Natural killer cell (primary cell): Measurements from ENCODE around the gene MYNN. TPM values are rescaled to one million over a fixed set of nuclear protein-coding genes. Genes with fewer than 3 reads are reported as not detected.

Source experiments
- ATAC-seq, 3 donors: fragments of 150-1000 bp in 2 of 3; fragments of 200-7000 bp in 1 of 3; cut with Tn5 transposase; 1 replicate in 1 of 3; 2 replicates in 2 of 3; pipeline ENCODE4 v1.10.0; 2021; ENCODE audit warnings: mild to moderate bottlenecking in 2 of 3, moderate library complexity in 2 of 3
- DNase-seq, 2 donors: peaks; one replicate each; pipeline versions ENCODE4 v3.0.0 to v3.0.0-alpha.2; 2013 to 2021; ENCODE audit warnings: mixed read lengths in 1 of 2
- H3K27ac ChIP-seq: one replicate; pipeline ENCODE4 v1.5.1; 2013; ENCODE audit warnings: mild to moderate bottlenecking, low read length
- H3K27me3 ChIP-seq: one replicate; pipeline ENCODE4 v1.6.1; 2013; ENCODE audit warnings: low read length; ENCODE audit not compliant: control insufficient read depth, insufficient read depth
- H3K36me3 ChIP-seq: one replicate; pipeline ENCODE4 v1.6.1; 2013; ENCODE audit warnings: low read length; ENCODE audit not compliant: control insufficient read depth, insufficient read depth
- H3K4me1 ChIP-seq: one replicate; pipeline ENCODE4 v1.6.1; 2013; ENCODE audit warnings: low read length; ENCODE audit not compliant: control insufficient read depth, insufficient read depth
- H3K4me3 ChIP-seq: one replicate; pipeline ENCODE4 v1.5.1; 2013; ENCODE audit warnings: low read length
- H3K9me3 ChIP-seq: one replicate; pipeline ENCODE4 v1.6.1; 2013; ENCODE audit warnings: low read length; ENCODE audit not compliant: control insufficient read depth, insufficient read depth
- H3K27ac Mint-ChIP-seq, 2 donors: one replicate each; pipeline ENCODE4 v1.8.0; 2022; ENCODE audit warnings: mild to moderate bottlenecking in 2 of 2, mixed read lengths in 2 of 2, moderate library complexity in 1 of 2
- H3K27me3 Mint-ChIP-seq, 2 donors: one replicate each; pipeline ENCODE4 v1.8.0; 2022; ENCODE audit warnings: low read depth in 2 of 2, mixed read lengths in 2 of 2
- H3K36me3 Mint-ChIP-seq: one replicate; pipeline ENCODE4 v1.8.0; 2022; ENCODE audit warnings: mixed read lengths
- H3K4me1 Mint-ChIP-seq, 2 donors: one replicate each; pipeline ENCODE4 v1.8.0; 2022; ENCODE audit warnings: mixed read lengths in 2 of 2
- H3K4me3 Mint-ChIP-seq: one replicate; pipeline ENCODE4 v1.8.0; 2022; ENCODE audit warnings: mild to moderate bottlenecking, moderate library complexity, mixed read lengths
- H3K9me3 Mint-ChIP-seq, 2 donors: one replicate each; pipeline ENCODE4 v1.8.0; 2022; ENCODE audit warnings: mixed read lengths in 2 of 2
- WGBS: methylation state at CpG from one replicate; pipeline ENCODE4 v1.1.7; 2013; ENCODE audit warnings: missing lambda C conversion rate; ENCODE audit not compliant: insufficient coverage; 5-methylcytosine and 5-hydroxymethylcytosine counted together
- intact Hi-C: fragments of 100-400 bp; cut with micrococcal nuclease; formaldehyde crosslinking; loops from one replicate; pipeline ENCODE4 v1.14.2; 2022
- total RNA-seq, 4 donors: library from RNA; stranded (reverse); fragments of 120-200 nt in 1 of 4; gene quantifications; one replicate each; pipeline versions ENCODE4 v1.2.3 to v1.2.4, GENCODE V29; 2013 to 2022
- TF ChIP-seq, protein P1 (sequence below): fragments of 200-600 bp; IDR thresholded peaks from one replicate; pipeline ENCODE4 v1.8.0; 2022; ENCODE audit warnings: antibody characterized with exemption

MYNN gene
- total RNA-seq, 3 donors from 2014 or later (not counting 1 experiment from before 2014, with no cell fraction given): 19.5 to 29.9 (median 29.2) TPM

DNA sequence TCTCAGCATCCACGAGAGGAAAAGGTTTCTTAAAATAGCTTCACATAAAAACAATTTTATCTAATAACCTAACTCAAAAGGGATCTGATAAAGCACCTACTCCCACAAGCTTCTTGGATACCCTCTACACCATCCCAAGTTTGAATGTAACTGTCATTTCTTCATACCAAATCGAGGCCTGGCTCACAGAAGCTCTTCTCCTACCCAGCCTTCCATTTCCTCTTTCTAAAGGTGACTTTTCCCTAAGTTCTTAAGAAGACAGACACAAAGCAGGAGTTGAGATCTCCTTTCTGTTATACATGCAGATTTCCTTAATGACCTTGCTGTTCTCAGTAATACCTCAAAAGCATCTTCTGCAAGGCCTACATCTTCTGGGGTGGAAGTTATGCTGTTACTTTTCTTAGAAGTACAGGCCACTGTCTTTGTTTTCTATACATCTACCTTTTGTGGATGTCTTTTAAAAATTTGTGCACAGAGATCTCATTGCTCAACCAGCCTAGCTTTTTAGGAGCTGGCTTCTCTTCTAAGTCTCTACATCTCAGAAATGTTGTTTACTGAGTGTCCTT, 36.1 kb downstream of the MYNN start:
- DNase-seq (no peak), ATAC-seq (no peak)
- no peaks in the 10 kb centered on the region for H3K36me3 Mint-ChIP-seq
- no peaks in the 10 kb centered on the region for H3K9me3 Mint-ChIP-seq
- peaks cover 26% of the 10 kb centered on the region for H3K4me1 ChIP-seq
- TF ChIP-seq, protein P1, sequence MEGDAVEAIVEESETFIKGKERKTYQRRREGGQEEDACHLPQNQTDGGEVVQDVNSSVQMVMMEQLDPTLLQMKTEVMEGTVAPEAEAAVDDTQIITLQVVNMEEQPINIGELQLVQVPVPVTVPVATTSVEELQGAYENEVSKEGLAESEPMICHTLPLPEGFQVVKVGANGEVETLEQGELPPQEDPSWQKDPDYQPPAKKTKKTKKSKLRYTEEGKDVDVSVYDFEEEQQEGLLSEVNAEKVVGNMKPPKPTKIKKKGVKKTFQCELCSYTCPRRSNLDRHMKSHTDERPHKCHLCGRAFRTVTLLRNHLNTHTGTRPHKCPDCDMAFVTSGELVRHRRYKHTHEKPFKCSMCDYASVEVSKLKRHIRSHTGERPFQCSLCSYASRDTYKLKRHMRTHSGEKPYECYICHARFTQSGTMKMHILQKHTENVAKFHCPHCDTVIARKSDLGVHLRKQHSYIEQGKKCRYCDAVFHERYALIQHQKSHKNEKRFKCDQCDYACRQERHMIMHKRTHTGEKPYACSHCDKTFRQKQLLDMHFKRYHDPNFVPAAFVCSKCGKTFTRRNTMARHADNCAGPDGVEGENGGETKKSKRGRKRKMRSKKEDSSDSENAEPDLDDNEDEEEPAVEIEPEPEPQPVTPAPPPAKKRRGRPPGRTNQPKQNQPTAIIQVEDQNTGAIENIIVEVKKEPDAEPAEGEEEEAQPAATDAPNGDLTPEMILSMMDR: no peak
- H3K36me3 ChIP-seq: no peaks in the 10 kb centered on the region
- H3K27me3 ChIP-seq: no peaks in the 10 kb centered on the region
- no peak overlapping the region for H3K4me3 ChIP-seq
- no peaks in the 10 kb centered on the region for H3K9me3 ChIP-seq
- intact Hi-C loops: no loop called here
- no peak overlapping the region for H3K27ac Mint-ChIP-seq
- no peak overlapping the region for H3K27ac ChIP-seq
- WGBS: 59% methylated on average over 2 of the region's 2 CpGs
- peaks cover 0 to 4% of the 10 kb centered on the region in 2 donors for H3K27me3 Mint-ChIP-seq
- no peak overlapping the region for H3K4me3 Mint-ChIP-seq
- H3K4me1 Mint-ChIP-seq: peaks cover 21 to 28% of the 10 kb centered on the region in 2 donors

DNA sequence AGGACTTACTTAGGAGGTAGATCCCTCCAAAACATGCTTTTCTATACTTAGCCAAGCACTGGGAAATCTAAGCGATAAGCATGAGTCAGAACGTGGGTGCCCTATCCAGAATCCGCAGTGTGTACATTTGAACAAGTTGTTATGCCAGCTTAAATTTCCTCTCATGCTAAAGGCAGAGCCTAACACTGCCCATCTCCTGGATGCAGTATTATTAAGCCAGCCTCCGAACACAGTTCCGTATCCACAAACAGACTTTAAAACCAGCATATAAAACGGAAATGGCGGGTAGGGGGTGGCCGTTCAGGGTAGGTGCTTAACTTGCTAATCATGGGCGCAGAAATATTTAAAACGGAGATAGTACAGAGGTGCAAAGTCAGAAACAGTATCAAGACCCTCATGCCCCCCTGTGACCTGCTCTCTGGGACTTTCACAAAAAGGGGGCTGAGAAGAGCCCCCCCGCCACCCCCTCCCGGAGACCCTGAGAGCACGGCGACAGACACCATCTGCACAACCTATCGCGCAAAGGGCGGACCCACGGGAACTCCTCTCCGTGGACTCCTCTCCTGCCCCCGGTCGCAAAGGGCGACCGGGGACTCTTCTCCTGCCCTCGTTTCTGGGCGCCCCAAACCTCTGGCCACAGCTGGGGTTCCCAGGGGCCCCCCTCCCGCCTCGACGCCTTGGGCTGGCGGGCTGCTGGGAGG, 38.6 kb downstream of the MYNN start:
- Histone ChIP-seq H3K9me3 (no peaks in the 10 kb centered on the region), H3K27me3 (no peaks in the 10 kb centered on the region), H3K4me3 (peak overlapping the region; percentile 44), H3K27ac (peak overlapping the region; percentile 30), H3K36me3 (no peaks in the 10 kb centered on the region), H3K4me1 (peaks cover 27% of the 10 kb centered on the region)
- Mint-ChIP-seq H3K4me3 (peak overlapping the region; percentile 97), H3K9me3 (peaks cover 0 to 3% of the 10 kb centered on the region in 2 donors), H3K4me1 (peaks cover 23 to 30% of the 10 kb centered on the region in 2 donors), H3K36me3 (peaks cover 13% of the 10 kb centered on the region), H3K27me3 (peaks cover 9 to 12% of the 10 kb centered on the region in 2 donors), H3K27ac (peak overlapping the region; percentile 17 to 80)
- TF ChIP-seq, protein P1: no peak
- WGBS: 4% methylated on average over 28 of the region's 29 CpGs
- peak in 1 of 3 donors; percentile 20 for ATAC-seq
- peak in 1 of 2 donors; percentile 42 for DNase-seq
- intact Hi-C loops: loop anchor here (5.0 kb wide), 1 partner anchor 39 kb away; the partner anchor contains the start of gene MYNN

DNA sequence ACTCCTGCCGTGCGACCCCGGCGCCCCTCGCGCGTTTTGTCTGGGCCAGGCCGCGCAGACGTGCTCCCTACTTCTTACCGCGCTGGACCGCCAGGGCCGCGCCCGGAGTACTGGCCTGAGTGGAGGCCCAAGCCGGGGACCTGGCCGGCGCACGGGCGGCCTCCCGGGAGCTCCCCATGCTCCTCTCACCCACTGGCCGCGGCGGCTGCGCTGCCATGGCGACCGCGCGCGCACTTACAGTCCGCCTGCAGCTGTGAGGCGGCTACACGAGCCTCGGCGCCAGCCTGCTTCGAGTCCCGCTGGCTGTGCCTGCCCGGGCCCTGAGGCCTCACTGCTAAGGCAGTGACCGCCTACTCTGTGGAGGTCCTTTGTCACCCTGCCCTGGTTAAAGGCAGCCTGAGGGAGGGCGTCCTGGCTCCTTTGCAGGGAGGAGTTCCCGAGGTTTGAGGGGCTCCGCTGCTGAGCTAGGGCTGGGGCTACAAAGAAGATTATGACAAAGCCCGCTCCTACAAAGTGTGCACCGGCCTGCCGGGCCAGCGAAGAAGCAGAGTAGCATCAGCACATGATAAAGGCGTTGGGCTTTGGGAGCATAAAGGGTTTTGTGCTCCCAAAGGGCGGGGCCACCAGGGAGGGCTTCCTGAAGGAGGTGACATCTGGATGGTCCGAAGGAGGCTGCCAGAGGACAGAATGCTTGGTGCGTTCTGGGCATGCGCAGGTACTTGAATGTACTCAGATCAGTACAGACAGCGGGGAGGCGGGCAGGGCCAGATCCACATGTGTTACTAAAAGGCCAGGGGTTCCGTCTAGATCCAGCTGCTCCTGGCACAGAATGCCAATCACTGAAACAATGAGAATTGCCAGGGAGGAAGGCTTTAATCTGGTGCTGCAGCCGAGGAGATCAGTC, 39.4 kb downstream of the MYNN start, which contains the start of the genes LRRC34 and LRRIQ4:
LRRC34 (minus strand) TSS at position 573 of the 904 bp plus-strand sequence; CDS start at position 217, 356 bp downstream.
LRRIQ4 (plus strand) TSS at position 539 of the 904 bp plus-strand sequence. CDS start 9,052 bp downstream, outside the sequence.
- intact Hi-C loops: loop anchor here (5.0 kb wide), 1 partner anchor 40 kb away; the partner anchor contains the start of gene MYNN
- Mint-ChIP-seq H3K9me3 (peaks cover 0 to 3% of the 10 kb centered on the region in 2 donors), H3K4me3 (peak within 1 kb of the TSS; percentile 97), H3K4me1 (peaks cover 23 to 30% of the 10 kb centered on the region in 2 donors), H3K36me3 (peaks cover 13% of the 10 kb centered on the region), H3K27me3 (peaks cover 15 to 16% of the 10 kb centered on the region in 2 donors), H3K27ac (peak within 1 kb of the TSS; percentile 76 to 80)
- no peaks in the 10 kb centered on the region for H3K27me3 ChIP-seq
- peak within 1 kb of the TSS; percentile 49 for H3K4me3 ChIP-seq
- ATAC-seq (peak; percentile 65 to 74 (median 71)), DNase-seq (peak; percentile 46 to 79)
- H3K36me3 ChIP-seq: no peaks in the 10 kb centered on the region
- peak within 1 kb of the TSS; percentile 34 for H3K27ac ChIP-seq
- no peaks in the 10 kb centered on the region for H3K9me3 ChIP-seq
- TF ChIP-seq, protein P1: no peak
- WGBS: 3% methylated on average over 56 of the region's 56 CpGs
- H3K4me1 ChIP-seq: peaks cover 27% of the 10 kb centered on the region
